Left lobe of liver (tissue), 2 donors: ENCODE data around the gene GARIN3. TPM values are rescaled to one million over a fixed set of nuclear protein-coding genes. Genes with fewer than 3 reads are reported as not detected.
"Not testable (repeated sequence)": the region's sequence is repeated elsewhere in the genome, so short reads cannot be mapped to it uniquely, and the experiment has no call there.

Source experiments
- ATAC-seq: fragments of 200-7000 bp; cut with Tn5 transposase; one replicate; pipeline ENCODE4 v1.9.1; 2020; ENCODE audit warnings: mild to moderate bottlenecking, moderate library complexity
- DNase-seq: peaks from one replicate; pipeline ENCODE4 v3.0.0-alpha.2; 2020; ENCODE audit warnings: low spot score
- total RNA-seq: library from RNA; stranded (reverse); gene quantifications from one replicate; pipeline ENCODE4 v1.2.1, GENCODE V29; 2021
- donor health status: DM: no; HTN: no; CAD: no; lungs with moderate emphysema.
- donor health status: DM: no; HTN: yes; CAD: no.

The GARIN3 gene
- not detected for total RNA-seq

- no peak for DNase-seq
- ATAC-seq, result no peak
These were observed at the start of gene GARIN3 for GRCh38 chr5:157166214-157167213. Gene GARIN3, minus strand, starts transcription at chr5:157166264. Its CDS starts 96 bp downstream, at chr5:157166168.

GRCh38 chr5:157215514-157216167 is 49.6 kb upstream of the GARIN3 start:
- no peak for ATAC-seq

GRCh38 chr5:157214861-157215513 is 48.9 kb upstream of the GARIN3 start:
- no peak for DNase-seq
- no peak for ATAC-seq

More at GRCh38 chr5:157215514-157216167, 49.6 kb upstream of the GARIN3 start:
- DNase-seq, result no peak

GRCh38 chr5:157214415-157214814 is 48.4 kb upstream of the GARIN3 start:
- ATAC-seq (no peak), DNase-seq (no peak)

GRCh38 chr5:157213527-157214243 is 47.6 kb upstream of the GARIN3 start:
- ATAC-seq (no peak), DNase-seq (no peak)

- no peak for DNase-seq
- no peak for ATAC-seq
These were observed 46.2 kb upstream of the GARIN3 start for GRCh38 chr5:157212307-157212706.

GRCh38 chr5:157210652-157211051 is 44.6 kb upstream of the GARIN3 start:
- DNase-seq, ATAC-seq: not testable (repeated sequence)

- ATAC-seq (no peak), DNase-seq (no peak)
These were observed 39.6 kb upstream of the GARIN3 start for GRCh38 chr5:157205708-157206107.

- ATAC-seq, result no peak
- no peak for DNase-seq
These were observed 38.7 kb upstream of the GARIN3 start for GRCh38 chr5:157204765-157205164.

- DNase-seq (no peak), ATAC-seq (no peak)
These were observed 37.4 kb upstream of the GARIN3 start for GRCh38 chr5:157203417-157203816.

- ATAC-seq (no peak), DNase-seq (no peak)
These were observed 35.8 kb upstream of the GARIN3 start for GRCh38 chr5:157201857-157202256.

- DNase-seq, result no peak
- no peak for ATAC-seq
These were observed 32.4 kb upstream of the GARIN3 start for GRCh38 chr5:157198277-157198986.

GRCh38 chr5:157197086-157197485 is 31.0 kb upstream of the GARIN3 start:
- DNase-seq (no peak), ATAC-seq (no peak)

- no peak for DNase-seq
- no peak for ATAC-seq
These were observed 30.0 kb upstream of the GARIN3 start for GRCh38 chr5:157196045-157196444.

GRCh38 chr5:157193699-157194424 is 27.8 kb upstream of the GARIN3 start:
- ATAC-seq, result no peak
- peak; percentile 23 for DNase-seq

- DNase-seq (peak; percentile 5), ATAC-seq (no peak)
These were observed 23.2 kb upstream of the GARIN3 start for GRCh38 chr5:157189223-157189622.

- no peak for ATAC-seq
- peak; percentile 3 for DNase-seq
These were observed 22.2 kb upstream of the GARIN3 start for GRCh38 chr5:157188270-157188669.

GRCh38 chr5:157187046-157187754 is 21.1 kb upstream of the GARIN3 start:
- DNase-seq, result no peak
- ATAC-seq, result no peak
